ENCODE results near the gene FAM124A. TPM values are rescaled to one million over a fixed set of nuclear protein-coding genes. Genes with fewer than 3 reads are reported as not detected.

FAM124A gene
- total RNA-seq, 4 donors from 2014 or later: 0.91 to 4.1 (median 2.8) TPM

GRCh38 chr13:51206584-51206983 lies 15.6 kb upstream of the FAM124A start:
- Histone ChIP-seq H3K36me3 (no peaks in the 10 kb centered on the region), H3K4me3 (no peak overlapping the region), H3K27me3 (peaks cover 29% of the 10 kb centered on the region), H3K4me1 (no peaks in the 10 kb centered on the region), H3K9me3 (no peaks in the 10 kb centered on the region), H3K27ac (no peak overlapping the region)
- TF ChIP-seq EP300 (IDR thresholded peaks at IDR 0.05) (no peak), CTCF (IDR thresholded peaks at IDR 0.05) (no peak), POLR2A (IDR thresholded peaks at IDR 0.05) (no peak), POLR2AphosphoS5 (IDR thresholded peaks at IDR 0.05) (no peak)
- no peak for DNase-seq (ENCODE audit: low spot score in 2 of 2)
- 90% methylated on average over 3 of the region's 3 CpGs for WGBS

GRCh38 chr13:51207881-51208280 lies 14.3 kb upstream of the FAM124A start:
- no peak for DNase-seq (ENCODE audit: low spot score in 2 of 2)
- no peak overlapping the region for H3K4me3 ChIP-seq
- peaks cover 42% of the 10 kb centered on the region for H3K27me3 ChIP-seq
- no peak overlapping the region for H3K27ac ChIP-seq
- no peaks in the 10 kb centered on the region for H3K36me3 ChIP-seq
- 54% methylated on average over 2 of the region's 2 CpGs for WGBS
- TF ChIP-seq CTCF (IDR thresholded peaks at IDR 0.05) (no peak), POLR2A (IDR thresholded peaks at IDR 0.05) (no peak), EP300 (IDR thresholded peaks at IDR 0.05) (no peak), POLR2AphosphoS5 (IDR thresholded peaks at IDR 0.05) (no peak)
- no peaks in the 10 kb centered on the region for H3K9me3 ChIP-seq
- H3K4me1 ChIP-seq: no peaks in the 10 kb centered on the region

GRCh38 chr13:51208716-51209115 lies 13.5 kb upstream of the FAM124A start:
- H3K36me3 ChIP-seq: no peaks in the 10 kb centered on the region
- no peak overlapping the region for H3K27ac ChIP-seq
- H3K4me1 ChIP-seq: no peaks in the 10 kb centered on the region
- WGBS: 67% methylated on average over 4 of the region's 4 CpGs
- TF ChIP-seq EP300 (IDR thresholded peaks at IDR 0.05): no peak
- no peak for TF ChIP-seq POLR2AphosphoS5 (IDR thresholded peaks at IDR 0.05)
- TF ChIP-seq POLR2A (IDR thresholded peaks at IDR 0.05): no peak
- TF ChIP-seq CTCF (IDR thresholded peaks at IDR 0.05): no peak
- H3K4me3 ChIP-seq: no peak overlapping the region
- H3K9me3 ChIP-seq: no peaks in the 10 kb centered on the region
- peaks cover 39% of the 10 kb centered on the region for H3K27me3 ChIP-seq
- no peak for DNase-seq (ENCODE audit: low spot score in 2 of 2)

- TF ChIP-seq POLR2A (IDR thresholded peaks at IDR 0.05): no peak
- no peak for TF ChIP-seq CTCF (IDR thresholded peaks at IDR 0.05)
- no peak for TF ChIP-seq POLR2AphosphoS5 (IDR thresholded peaks at IDR 0.05)
- TF ChIP-seq EP300 (IDR thresholded peaks at IDR 0.05): no peak
- Histone ChIP-seq H3K4me3 (no peak overlapping the region), H3K9me3 (no peaks in the 10 kb centered on the region), H3K4me1 (no peaks in the 10 kb centered on the region), H3K27me3 (peaks cover 48% of the 10 kb centered on the region), H3K36me3 (no peaks in the 10 kb centered on the region), H3K27ac (no peak overlapping the region)
- no peak for DNase-seq (ENCODE audit: low spot score in 2 of 2)
- WGBS: 46% methylated on average over 2 of the region's 2 CpGs
These were observed 10.3 kb upstream of the FAM124A start for GRCh38 chr13:51211910-51212309.

GRCh38 chr13:51212758-51213157 lies 9.4 kb upstream of the FAM124A start:
- no peaks in the 10 kb centered on the region for H3K4me1 ChIP-seq
- no peak overlapping the region for H3K4me3 ChIP-seq
- peaks cover 48% of the 10 kb centered on the region for H3K27me3 ChIP-seq
- no peaks in the 10 kb centered on the region for H3K36me3 ChIP-seq
- DNase-seq (ENCODE audit: low spot score in 2 of 2): no peak
- TF ChIP-seq EP300 (IDR thresholded peaks at IDR 0.05) (no peak), POLR2AphosphoS5 (IDR thresholded peaks at IDR 0.05) (no peak), POLR2A (IDR thresholded peaks at IDR 0.05) (no peak), CTCF (IDR thresholded peaks at IDR 0.05) (no peak)
- WGBS: 53% methylated on average over 2 of the region's 2 CpGs
- no peaks in the 10 kb centered on the region for H3K9me3 ChIP-seq
- H3K27ac ChIP-seq: no peak overlapping the region
